Measurements from ENCODE around the gene MDH1B.

- TF ChIP-seq CTCF (IDR thresholded peaks at IDR 0.05) (no peak), POLR2A (IDR thresholded peaks at IDR 0.05) (no peak)
Measured at GRCh38 chr2:206784559-206785353, 19.6 kb upstream of the MDH1B start.

Measured in right lobe of liver (tissue), 4 donors.